Stimulated activated CD4-positive, alpha-beta T cell treated with anti-CD3 and anti-CD28 coated beads, Interleukin-1b, Interleukin-23, amount 100 ng/mL, for 48 hours (primary cell): ENCODE data around the gene HMGCS2.
"Not testable (repeated sequence)": the region's sequence is repeated elsewhere in the genome, so short reads cannot be mapped to it uniquely, and the experiment has no call there.

Experiments
- DNase-seq: peaks from one replicate; pipeline ENCODE4 v3.0.0-alpha.2; 2020

HMGCS2 gene

GRCh38 chr1:119787776-119788175, 19.1 kb upstream of the HMGCS2 start:
- no peak for DNase-seq

GRCh38 chr1:119786473-119787050, 17.9 kb upstream of the HMGCS2 start:
- not testable (repeated sequence) for DNase-seq

GRCh38 chr1:119786046-119786445, 17.3 kb upstream of the HMGCS2 start:
- DNase-seq, result not testable (repeated sequence)

GRCh38 chr1:119784191-119784781, 15.6 kb upstream of the HMGCS2 start:
- DNase-seq, result no peak

GRCh38 chr1:119783354-119784185, 14.9 kb upstream of the HMGCS2 start:
- DNase-seq, result no peak

GRCh38 chr1:119782631-119783325, 14.1 kb upstream of the HMGCS2 start:
- DNase-seq, result no peak

GRCh38 chr1:119781434-119782210, 12.9 kb upstream of the HMGCS2 start:
- DNase-seq, result no peak

- no peak for DNase-seq
Observed at GRCh38 chr1:119779869-119780356, 11.2 kb upstream of the HMGCS2 start.

- no peak for DNase-seq
Observed at GRCh38 chr1:119778886-119779560, 10.3 kb upstream of the HMGCS2 start.

GRCh38 chr1:119778359-119778758, 9.7 kb upstream of the HMGCS2 start:
- DNase-seq, result no peak

- DNase-seq, result no peak
Observed at GRCh38 chr1:119774746-119775490, 6.2 kb upstream of the HMGCS2 start.

- no peak for DNase-seq
Observed at GRCh38 chr1:119773711-119774241, 5.1 kb upstream of the HMGCS2 start.

- DNase-seq, result no peak
Observed at GRCh38 chr1:119772298-119772697, 3.6 kb upstream of the HMGCS2 start.

GRCh38 chr1:119771770-119772169, 3.1 kb upstream of the HMGCS2 start:
- no peak for DNase-seq

GRCh38 chr1:119771016-119771415, 2.3 kb upstream of the HMGCS2 start:
- no peak for DNase-seq

GRCh38 chr1:119767486-119767885, 1.2 kb downstream of the HMGCS2 start:
- DNase-seq, result no peak

- DNase-seq, result no peak
Observed at GRCh38 chr1:119766374-119766794, 2.3 kb downstream of the HMGCS2 start.

- no peak for DNase-seq
Observed at GRCh38 chr1:119764220-119764619, 4.5 kb downstream of the HMGCS2 start.

GRCh38 chr1:119762953-119763352, 5.8 kb downstream of the HMGCS2 start:
- DNase-seq, result no peak

- DNase-seq, result no peak
Observed at GRCh38 chr1:119762409-119762808, 6.3 kb downstream of the HMGCS2 start.

- DNase-seq, result no peak
Observed at GRCh38 chr1:119758584-119758983, 10.1 kb downstream of the HMGCS2 start.
